H1 (cell line): ENCODE data around the gene ARHGEF12. TPM values are rescaled to one million over a fixed set of nuclear protein-coding genes. Genes with fewer than 3 reads are reported as not detected.

Source experiments
- EZH2 ChIP-seq: fragments of 200-600 bp; sonication (generic); IDR thresholded peaks from 2 replicates; pipeline ENCODE4 v1.7.1; 2012; ENCODE audit warnings: low read depth, mild to moderate bottlenecking, moderate library complexity, low read length, inconsistent platforms; ENCODE audit not compliant: severe bottlenecking
- FOSL1 ChIP-seq: IDR thresholded peaks from 2 replicates; pipeline ENCODE4 v1.6.1; 2011; ENCODE audit warnings: mild to moderate bottlenecking, low read depth, low read length, moderate library complexity; ENCODE audit not compliant: insufficient read depth
- GTF2F1 ChIP-seq: IDR thresholded peaks from 2 replicates; pipeline ENCODE4 v1.6.1; 2012; ENCODE audit warnings: low read depth, low read length, improper control_type of control experiment, borderline replicate concordance
- JUN ChIP-seq: IDR thresholded peaks from 2 replicates; pipeline ENCODE4 v1.6.1; 2011; ENCODE audit warnings: low read depth, mild to moderate bottlenecking, improper control_type of control experiment, low read length
- POLR2AphosphoS5 ChIP-seq: IDR thresholded peaks from 2 replicates; pipeline ENCODE4 v1.6.1; 2011; ENCODE audit warnings: low read depth, low read length
- POU5F1 ChIP-seq: IDR thresholded peaks from 2 replicates; pipeline ENCODE4 v1.6.1; 2011; ENCODE audit warnings: low read depth, mild to moderate bottlenecking, low read length, moderate library complexity
- RFX5 ChIP-seq: IDR thresholded peaks from 2 replicates; pipeline ENCODE4 v1.6.1; 2011; ENCODE audit warnings: low read depth, low read length, improper control_type of control experiment, borderline replicate concordance
- SAP30 ChIP-seq: fragments of 300-600 bp; sonication (generic); IDR thresholded peaks from 2 replicates; pipeline ENCODE4 v1.7.1; 2012; ENCODE audit warnings: low read length, moderate library complexity, mild to moderate bottlenecking, inconsistent platforms; ENCODE audit not compliant: insufficient read depth, insufficient replicate concordance
- TAF1 ChIP-seq: IDR thresholded peaks from 2 replicates; pipeline ENCODE4 v1.6.1; 2011; ENCODE audit warnings: mild to moderate bottlenecking, low read depth, low read length
- TEAD4 ChIP-seq: IDR thresholded peaks from 2 replicates; pipeline ENCODE4 v1.6.1; 2012; ENCODE audit warnings: low read depth, low read length, inconsistent platforms, mixed read lengths
- polyA plus RNA-seq, 7 experiments: library from polyadenylated mRNA; depleted of rRNA in 3 of 7; stranded (reverse) in 5 of 7; unstranded in 2 of 7; fragments of >200 nt in 5 of 7; fragments of 200-250 nt in 2 of 7; gene quantifications; 1 replicate in 5 of 7; 2 replicates in 1 of 7; 4 replicates in 1 of 7; pipeline versions ENCODE4 v1.2.1 to v1.2.3, GENCODE V29; 2011 to 2013; ENCODE audit warnings: missing spikeins in 2 of 7, mixed read lengths in 2 of 7
- total RNA-seq: library from RNA; stranded (reverse); fragmentation: NEBNext Ultra II Directional; extraction: Animal tissue kit (Norgen Biotek cat#: 25700); gene quantifications from 2 replicates; pipeline ENCODE4 v1.2.1, GENCODE V29; 2021
- TF ChIP-seq, protein P1 (sequence below): fragments of 300-600 bp; sonication (generic); IDR thresholded peaks from 2 replicates; pipeline ENCODE4 v1.7.1; 2012; ENCODE audit warnings: low read length, moderate library complexity, mild to moderate bottlenecking, inconsistent platforms; ENCODE audit not compliant: insufficient replicate concordance

ARHGEF12 gene
- total and polyA plus RNA-seq, 2 of the 8 experiments (the other 6 are each of a cell fraction or from before 2014, with no cell fraction given) = 5.1 to 33.7 TPM

DNA sequence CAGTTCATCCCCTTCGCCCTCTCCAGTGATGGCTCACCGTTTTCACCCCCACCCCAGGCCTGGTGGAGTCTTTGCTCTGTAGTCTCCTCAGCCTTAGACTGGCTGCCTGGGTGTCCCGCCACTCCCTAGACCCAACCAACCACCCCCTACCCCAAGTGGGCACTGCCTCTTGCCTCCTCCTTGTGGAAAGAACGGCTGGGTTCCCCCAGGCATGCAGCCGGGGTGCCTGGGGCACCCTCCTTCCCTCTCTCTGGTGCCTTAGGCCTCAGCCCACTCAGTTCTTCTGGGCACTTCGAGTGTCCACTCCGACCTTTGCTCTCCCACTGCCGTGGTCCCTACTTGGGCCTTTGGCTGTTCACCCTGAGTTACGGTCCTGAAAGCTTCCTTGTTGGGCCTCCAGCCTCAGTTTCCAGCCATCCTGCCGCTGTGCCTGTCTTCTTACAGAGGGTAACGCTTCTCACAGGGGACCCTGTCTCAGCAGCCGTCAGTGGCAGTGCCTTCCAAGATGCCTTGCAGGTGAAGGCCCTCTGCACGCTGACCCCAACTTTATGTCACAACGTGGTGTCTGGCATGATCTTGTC is 178.4 kb downstream of the ARHGEF12 start (continued):
- TF ChIP-seq, protein P1, sequence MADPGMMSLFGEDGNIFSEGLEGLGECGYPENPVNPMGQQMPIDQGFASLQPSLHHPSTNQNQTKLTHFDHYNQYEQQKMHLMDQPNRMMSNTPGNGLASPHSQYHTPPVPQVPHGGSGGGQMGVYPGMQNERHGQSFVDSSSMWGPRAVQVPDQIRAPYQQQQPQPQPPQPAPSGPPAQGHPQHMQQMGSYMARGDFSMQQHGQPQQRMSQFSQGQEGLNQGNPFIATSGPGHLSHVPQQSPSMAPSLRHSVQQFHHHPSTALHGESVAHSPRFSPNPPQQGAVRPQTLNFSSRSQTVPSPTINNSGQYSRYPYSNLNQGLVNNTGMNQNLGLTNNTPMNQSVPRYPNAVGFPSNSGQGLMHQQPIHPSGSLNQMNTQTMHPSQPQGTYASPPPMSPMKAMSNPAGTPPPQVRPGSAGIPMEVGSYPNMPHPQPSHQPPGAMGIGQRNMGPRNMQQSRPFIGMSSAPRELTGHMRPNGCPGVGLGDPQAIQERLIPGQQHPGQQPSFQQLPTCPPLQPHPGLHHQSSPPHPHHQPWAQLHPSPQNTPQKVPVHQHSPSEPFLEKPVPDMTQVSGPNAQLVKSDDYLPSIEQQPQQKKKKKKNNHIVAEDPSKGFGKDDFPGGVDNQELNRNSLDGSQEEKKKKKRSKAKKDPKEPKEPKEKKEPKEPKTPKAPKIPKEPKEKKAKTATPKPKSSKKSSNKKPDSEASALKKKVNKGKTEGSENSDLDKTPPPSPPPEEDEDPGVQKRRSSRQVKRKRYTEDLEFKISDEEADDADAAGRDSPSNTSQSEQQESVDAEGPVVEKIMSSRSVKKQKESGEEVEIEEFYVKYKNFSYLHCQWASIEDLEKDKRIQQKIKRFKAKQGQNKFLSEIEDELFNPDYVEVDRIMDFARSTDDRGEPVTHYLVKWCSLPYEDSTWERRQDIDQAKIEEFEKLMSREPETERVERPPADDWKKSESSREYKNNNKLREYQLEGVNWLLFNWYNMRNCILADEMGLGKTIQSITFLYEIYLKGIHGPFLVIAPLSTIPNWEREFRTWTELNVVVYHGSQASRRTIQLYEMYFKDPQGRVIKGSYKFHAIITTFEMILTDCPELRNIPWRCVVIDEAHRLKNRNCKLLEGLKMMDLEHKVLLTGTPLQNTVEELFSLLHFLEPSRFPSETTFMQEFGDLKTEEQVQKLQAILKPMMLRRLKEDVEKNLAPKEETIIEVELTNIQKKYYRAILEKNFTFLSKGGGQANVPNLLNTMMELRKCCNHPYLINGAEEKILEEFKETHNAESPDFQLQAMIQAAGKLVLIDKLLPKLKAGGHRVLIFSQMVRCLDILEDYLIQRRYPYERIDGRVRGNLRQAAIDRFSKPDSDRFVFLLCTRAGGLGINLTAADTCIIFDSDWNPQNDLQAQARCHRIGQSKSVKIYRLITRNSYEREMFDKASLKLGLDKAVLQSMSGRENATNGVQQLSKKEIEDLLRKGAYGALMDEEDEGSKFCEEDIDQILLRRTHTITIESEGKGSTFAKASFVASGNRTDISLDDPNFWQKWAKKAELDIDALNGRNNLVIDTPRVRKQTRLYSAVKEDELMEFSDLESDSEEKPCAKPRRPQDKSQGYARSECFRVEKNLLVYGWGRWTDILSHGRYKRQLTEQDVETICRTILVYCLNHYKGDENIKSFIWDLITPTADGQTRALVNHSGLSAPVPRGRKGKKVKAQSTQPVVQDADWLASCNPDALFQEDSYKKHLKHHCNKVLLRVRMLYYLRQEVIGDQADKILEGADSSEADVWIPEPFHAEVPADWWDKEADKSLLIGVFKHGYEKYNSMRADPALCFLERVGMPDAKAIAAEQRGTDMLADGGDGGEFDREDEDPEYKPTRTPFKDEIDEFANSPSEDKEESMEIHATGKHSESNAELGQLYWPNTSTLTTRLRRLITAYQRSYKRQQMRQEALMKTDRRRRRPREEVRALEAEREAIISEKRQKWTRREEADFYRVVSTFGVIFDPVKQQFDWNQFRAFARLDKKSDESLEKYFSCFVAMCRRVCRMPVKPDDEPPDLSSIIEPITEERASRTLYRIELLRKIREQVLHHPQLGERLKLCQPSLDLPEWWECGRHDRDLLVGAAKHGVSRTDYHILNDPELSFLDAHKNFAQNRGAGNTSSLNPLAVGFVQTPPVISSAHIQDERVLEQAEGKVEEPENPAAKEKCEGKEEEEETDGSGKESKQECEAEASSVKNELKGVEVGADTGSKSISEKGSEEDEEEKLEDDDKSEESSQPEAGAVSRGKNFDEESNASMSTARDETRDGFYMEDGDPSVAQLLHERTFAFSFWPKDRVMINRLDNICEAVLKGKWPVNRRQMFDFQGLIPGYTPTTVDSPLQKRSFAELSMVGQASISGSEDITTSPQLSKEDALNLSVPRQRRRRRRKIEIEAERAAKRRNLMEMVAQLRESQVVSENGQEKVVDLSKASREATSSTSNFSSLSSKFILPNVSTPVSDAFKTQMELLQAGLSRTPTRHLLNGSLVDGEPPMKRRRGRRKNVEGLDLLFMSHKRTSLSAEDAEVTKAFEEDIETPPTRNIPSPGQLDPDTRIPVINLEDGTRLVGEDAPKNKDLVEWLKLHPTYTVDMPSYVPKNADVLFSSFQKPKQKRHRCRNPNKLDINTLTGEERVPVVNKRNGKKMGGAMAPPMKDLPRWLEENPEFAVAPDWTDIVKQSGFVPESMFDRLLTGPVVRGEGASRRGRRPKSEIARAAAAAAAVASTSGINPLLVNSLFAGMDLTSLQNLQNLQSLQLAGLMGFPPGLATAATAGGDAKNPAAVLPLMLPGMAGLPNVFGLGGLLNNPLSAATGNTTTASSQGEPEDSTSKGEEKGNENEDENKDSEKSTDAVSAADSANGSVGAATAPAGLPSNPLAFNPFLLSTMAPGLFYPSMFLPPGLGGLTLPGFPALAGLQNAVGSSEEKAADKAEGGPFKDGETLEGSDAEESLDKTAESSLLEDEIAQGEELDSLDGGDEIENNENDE = no peak
- TF ChIP-seq FOSL1 (no peak), EZH2 (no peak), POLR2AphosphoS5 (no peak), TEAD4 (no peak), TAF1 (no peak), GTF2F1 (no peak), SAP30 (no peak), POU5F1 (no peak), JUN (no peak), RFX5 (no peak)
